Stimulated activated CD4-positive, alpha-beta T cell treated with anti-CD3 and anti-CD28 coated beads, Interleukin-12 subunit alpha, Interleukin-12 subunit beta, amount 100 ng/mL, for 24 hours (primary cell): ENCODE results near the gene DRC3.
"Not testable (repeated sequence)": the region's sequence is repeated elsewhere in the genome, so short reads cannot be mapped to it uniquely, and the experiment has no call there.

Source experiments
- DNase-seq, 2 experiments: peaks; one replicate each; pipeline ENCODE4 v3.0.0-alpha.2; 2020; ENCODE audit warnings: low read depth in 2 of 2

Gene DRC3

DNA sequence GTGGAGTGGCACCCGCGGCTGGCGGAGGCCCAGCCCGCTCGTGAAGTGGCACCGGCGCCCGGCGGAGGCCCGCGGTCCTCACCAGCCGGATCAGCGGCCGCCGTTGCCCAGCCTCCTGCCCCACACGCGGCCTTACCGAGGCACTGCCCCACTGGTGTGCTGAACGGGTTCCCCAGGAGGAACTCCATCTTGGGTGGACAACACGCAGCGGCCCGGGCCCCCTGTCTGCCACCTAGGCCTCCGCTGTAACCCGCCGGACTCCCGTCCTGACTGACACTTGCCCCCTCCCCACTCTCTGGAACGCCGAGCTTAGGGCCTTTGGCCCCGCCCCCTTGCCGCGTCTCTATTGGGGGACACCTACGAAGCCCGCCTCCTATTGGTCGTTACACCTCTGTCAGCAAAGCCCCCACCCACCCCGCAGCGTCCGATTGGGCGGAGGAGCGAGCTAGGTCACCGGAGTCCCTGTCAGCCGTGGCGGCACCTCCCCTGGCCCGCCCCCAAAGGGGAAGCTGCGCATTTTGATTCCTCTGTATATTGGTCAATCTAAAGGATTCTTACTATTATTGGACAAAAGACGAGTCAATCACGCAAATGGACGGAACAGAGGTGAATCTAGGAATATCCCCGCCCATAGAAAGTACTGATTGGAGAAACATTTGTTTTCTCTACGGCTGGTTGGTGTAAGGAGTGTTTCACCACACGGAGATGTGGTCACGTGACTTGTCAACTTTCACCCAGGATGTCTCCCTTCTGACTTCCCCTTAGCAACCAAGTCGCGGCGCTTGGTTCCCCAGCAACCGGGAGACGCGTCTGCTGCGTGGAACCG lies at the start of gene DRC3, which contains the start of gene TOM1L2:
Gene DRC3 (plus strand): TSS at position 737 of the 826 bp plus-strand sequence. CDS start 4,737 bp downstream, outside the sequence.
Gene TOM1L2 (minus strand): TSS at position 275 of the 826 bp plus-strand sequence. CDS start 87 bp downstream, at position 188.
- DNase-seq: peak; percentile 99 to 100

DNA sequence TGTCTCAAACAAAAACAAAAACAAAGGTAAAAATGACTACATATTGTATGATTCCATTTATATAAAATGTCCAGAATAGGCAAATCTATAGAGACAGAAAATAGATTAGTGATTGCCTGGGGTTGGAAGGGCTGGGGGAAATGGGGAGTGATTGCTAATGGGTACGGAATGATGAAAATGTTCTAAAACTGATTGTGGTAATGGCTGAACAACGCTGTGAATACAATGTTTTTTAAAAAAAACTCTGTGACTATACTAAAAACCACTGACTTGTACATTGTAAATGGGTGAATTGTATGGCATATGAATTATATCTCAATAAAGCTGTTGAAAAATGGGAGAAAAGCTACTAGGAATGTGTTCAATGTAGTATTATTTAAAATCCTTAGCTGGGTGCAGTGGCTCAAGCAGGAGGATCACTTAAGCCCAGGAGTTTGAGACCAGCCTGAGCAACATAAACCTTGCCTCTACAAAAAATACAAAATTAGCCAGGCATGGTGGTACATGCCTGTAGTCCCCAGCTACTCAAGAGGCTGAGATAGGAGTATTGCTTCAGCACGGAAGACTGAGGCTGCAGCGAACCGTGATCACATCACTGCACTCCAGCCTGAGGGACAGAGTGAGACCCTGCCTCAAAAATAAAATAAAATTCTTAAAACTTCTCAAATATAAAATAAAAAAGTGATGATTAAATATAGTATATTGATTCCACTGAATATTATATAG lies 48.4 kb upstream of the DRC3 start:
- no peak for DNase-seq

- no peak for DNase-seq
These were observed 47.8 kb upstream of the DRC3 start for GRCh38 chr17:17924857-17925250.

DNA sequence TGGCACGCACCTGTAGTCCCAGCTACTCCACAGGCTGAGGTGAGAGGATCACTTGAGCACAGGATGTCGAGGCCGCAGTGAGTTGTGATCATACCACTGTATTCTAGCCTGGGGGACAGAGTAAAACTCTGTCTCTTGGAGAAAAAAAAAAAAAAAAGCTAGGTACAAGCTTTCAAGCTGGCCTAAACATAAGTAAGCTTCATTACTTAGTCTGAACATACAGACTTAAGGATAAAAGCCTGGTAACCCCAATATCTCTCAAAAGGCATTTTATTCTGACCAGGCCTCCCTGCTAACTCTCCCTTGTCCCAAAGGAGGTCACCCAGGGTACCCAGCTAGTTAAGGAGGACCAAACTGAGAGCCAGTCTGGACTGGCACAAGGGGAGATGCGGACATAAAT lies 46.6 kb upstream of the DRC3 start:
- no peak for DNase-seq

GRCh38 chr17:17926840-17927449 lies 45.7 kb upstream of the DRC3 start:
- no peak for DNase-seq

DNA sequence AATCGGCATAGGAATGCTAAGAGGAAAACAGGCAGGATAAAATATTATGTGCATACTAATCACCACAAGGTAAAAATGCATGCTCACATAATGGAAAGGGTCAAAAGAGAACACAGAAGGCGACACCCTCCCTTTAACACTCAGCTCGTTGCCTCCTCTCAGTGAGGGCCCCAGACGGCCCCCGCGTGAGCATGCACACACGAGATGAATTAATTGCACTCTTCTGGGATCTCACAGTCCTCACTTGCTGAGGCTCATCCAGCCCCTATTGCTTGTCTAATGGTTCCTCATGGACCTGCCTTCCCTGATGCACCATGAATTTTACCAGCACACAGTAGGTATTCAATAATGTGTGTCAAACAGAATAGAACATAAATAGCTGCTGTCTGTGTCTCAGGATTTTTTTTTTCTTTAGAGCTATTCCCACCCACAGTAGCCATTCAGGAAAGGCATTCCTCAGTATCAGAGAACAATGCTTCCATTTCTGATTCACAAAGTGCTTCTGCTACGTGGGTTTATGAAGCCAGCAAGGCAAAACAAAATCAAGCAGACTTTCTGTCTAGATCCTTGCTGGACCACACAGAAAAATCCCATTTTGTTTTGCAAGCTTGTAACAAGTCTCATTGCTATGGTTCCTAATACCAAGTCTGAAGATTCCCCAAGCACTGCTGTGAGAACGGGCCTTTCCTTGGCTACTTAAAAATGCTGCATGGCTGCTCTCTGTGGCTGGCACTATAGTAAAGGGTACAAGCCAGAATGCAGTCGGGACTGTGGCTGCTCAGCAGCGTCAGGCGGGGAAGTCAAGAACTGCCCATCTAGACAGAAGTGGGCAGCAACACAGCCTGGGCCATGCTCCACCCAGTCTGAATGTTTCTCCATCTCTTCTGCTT lies 44.0 kb upstream of the DRC3 start:
- DNase-seq: no peak

- no peak for DNase-seq
These were observed 42.8 kb upstream of the DRC3 start for GRCh38 chr17:17929655-17930380.

- DNase-seq: no peak
These were observed 42.0 kb upstream of the DRC3 start for GRCh38 chr17:17930674-17931073.

DNA sequence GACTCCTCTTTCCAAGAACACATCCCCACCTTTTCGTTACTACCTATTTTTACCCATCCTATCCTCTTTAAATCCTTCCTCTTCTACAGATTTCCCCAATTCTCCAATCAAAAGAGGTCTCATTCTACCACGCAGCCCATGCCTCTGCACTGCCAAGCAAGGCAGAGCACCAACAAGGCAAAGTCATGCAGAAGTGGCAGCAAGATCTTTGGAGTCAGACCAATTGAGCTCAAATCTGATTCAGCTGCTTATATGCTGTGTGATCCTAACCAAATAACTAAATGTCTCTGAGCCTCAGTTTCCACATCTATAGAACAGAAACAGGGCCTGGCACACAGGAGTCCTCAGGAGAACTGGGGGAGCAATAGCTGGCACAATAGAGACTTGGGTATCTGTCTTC lies 41.5 kb upstream of the DRC3 start:
- no peak for DNase-seq

DNA sequence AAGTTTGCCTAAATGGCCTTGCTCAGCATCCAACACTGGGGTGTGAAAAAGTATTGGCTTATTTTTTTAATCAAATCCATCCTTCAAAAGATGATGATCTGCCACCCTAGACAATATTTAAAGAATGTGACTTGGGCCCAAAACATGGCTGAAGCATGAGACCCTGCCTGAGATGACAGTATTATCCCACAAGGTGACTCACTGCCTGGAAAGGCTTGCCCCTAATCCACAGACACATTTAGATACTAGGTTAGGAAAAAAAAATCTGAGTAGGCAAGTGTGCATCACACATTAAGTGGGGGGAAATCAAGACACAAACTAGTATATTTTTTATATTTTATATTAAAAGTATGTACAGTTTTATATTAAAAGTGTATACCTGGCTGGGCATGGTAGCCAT lies 38.9 kb upstream of the DRC3 start:
- DNase-seq: no peak

- no peak for DNase-seq
These were observed 38.4 kb upstream of the DRC3 start for GRCh38 chr17:17934214-17934613.

DNA sequence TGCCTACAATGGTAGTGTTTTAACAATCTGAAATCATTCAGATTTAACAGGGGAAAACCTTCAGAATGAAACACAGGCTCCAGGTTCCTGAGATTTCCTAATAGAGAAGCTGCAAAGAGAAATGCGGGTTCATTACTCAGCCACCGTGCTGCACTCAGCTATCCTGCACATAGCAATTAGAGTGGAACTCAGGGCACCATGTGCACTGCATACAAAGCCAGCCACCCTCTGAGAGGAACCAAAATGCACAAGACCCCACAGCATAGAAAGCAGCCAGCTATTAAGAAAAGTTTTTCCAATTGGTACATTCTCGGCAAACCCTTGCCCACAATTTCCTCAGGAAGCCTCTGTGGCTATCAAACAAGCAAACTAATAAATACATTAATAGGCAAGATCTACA lies 37.9 kb upstream of the DRC3 start:
- no peak for DNase-seq

GRCh38 chr17:17935321-17936271 lies 37.1 kb upstream of the DRC3 start:
- no peak for DNase-seq

GRCh38 chr17:17937201-17937853 lies 35.3 kb upstream of the DRC3 start:
- no peak for DNase-seq

GRCh38 chr17:17937958-17938357 lies 34.7 kb upstream of the DRC3 start:
- no peak for DNase-seq

DNA sequence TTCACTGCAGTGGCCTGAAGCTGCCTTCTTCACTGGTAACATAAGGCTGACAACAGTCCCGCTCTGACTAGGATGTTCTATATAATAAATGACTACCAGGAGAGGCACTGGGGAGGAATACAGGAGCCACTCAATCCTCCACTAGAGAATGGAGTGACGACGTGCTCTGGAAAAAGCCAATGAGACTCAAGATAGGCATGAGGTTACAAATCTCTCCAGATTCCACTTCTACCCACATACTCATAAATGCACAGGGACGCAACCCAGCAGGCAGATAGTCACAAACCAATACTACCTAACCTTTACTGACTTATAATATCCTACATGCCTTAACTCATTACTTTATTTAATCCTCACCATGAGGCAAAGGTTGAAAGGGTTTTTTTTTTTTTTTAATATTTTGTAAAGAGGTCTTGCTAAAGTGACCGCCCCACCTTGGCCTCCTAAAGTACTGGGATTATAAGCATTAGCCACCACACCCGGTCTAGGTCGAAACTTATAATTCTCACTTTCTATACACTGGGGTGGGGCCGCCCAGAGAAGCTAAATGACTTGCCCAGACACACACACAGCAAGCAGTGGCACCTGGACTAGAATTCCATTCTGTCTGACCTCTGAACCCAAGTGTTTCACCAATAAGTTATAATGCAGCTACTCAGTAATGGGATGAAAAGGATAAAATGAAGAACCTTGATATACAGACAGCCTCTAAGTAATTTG lies 34.1 kb upstream of the DRC3 start:
- no peak for DNase-seq

- DNase-seq: not testable (repeated sequence)
These were observed 32.7 kb upstream of the DRC3 start for GRCh38 chr17:17939941-17940340.

DNA sequence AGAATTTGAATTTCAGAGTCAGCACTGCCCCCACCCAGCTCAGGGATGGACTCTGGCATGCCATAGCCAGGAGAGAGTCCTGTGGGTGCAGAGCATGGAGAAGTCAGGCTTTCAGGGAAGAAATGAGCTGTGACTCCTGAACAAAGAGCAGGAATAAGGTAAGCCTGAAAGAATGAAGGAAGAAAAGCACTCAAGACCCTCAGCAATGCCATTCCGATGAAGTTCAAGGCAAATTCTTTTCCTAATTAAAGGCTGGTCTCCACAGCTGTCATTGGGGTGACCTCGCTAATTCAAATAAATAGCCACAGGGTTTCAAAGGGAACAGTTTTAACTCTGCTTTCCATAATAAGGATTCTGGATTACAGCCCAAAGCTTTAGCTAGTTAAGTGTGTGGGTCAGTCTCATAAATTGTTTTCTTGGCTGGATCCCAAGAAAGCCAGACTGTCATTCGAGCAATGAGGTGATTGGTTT lies 32.2 kb upstream of the DRC3 start:
- DNase-seq: no peak
